Right renal pelvis (tissue), 4 donors: ENCODE data around the gene ITPKA. TPM values are rescaled to one million over a fixed set of nuclear protein-coding genes. Genes with fewer than 3 reads are reported as not detected.

Experiments used
- DNase-seq, 4 donors: peaks; one replicate each; pipeline ENCODE4 v3.0.0-alpha.2; 2013; ENCODE audit warnings: low read depth in 4 of 4, low spot score in 3 of 4, missing footprints in 1 of 4
- polyA plus RNA-seq, 4 donors: library from polyadenylated mRNA; unstranded; fragments of 120-200 nt; gene quantifications; one replicate each; pipeline ENCODE4 v1.2.1, GENCODE V29; 2013; ENCODE audit not compliant: insufficient read length in 4 of 4

Gene ITPKA
- polyA plus RNA-seq, 4 donors = 0.19 to 0.69 (median 0.45) TPM

- DNase-seq = no peak
Measured at GRCh38 chr15:41507820-41508290, 14.2 kb downstream of the ITPKA start.

- no peak for DNase-seq
Measured at GRCh38 chr15:41510728-41511127, 17.1 kb downstream of the ITPKA start.

GRCh38 chr15:41511331-41511898, 17.7 kb downstream of the ITPKA start:
- no peak for DNase-seq

GRCh38 chr15:41511899-41512369, 18.3 kb downstream of the ITPKA start:
- DNase-seq = no peak

GRCh38 chr15:41512512-41512939, 18.9 kb downstream of the ITPKA start:
- DNase-seq = no peak

- DNase-seq = peak in 1 of 4 donors; percentile 15
Measured at GRCh38 chr15:41512940-41513505, 19.3 kb downstream of the ITPKA start.

GRCh38 chr15:41513506-41514227, 20.0 kb downstream of the ITPKA start, which contains the start of gene LTK:
Gene LTK, minus strand, starts transcription at chr15:41513827. Its CDS starts 118 bp downstream, at chr15:41513709.
- DNase-seq = peak in 1 of 4 donors; percentile 16

DNA sequence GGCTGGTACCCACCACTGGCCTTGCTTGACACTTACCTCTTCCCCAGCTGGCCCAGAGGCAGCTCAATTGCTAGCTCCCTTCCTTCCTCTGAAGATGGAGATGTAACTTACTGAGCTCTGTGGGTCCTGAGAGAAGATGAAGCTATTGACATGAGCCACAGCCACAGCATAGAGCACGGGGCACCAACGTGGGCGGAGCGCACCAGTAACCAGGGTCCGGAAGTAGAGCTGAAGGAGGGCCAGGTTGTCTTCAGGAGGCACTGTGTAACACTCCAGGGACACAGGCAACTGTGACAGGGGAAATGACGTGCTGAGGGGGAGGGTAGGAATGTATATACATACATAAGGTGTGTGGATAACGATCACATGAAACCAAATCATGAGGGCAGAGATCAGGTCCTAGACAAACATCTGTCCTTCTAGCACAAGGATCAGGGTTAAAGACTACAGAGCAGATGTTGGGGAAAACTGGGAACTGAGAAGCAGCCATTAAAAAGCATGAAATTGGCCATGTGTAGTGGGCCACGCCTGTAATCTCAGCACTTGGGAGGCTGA, 24.3 kb downstream of the ITPKA start:
- DNase-seq = no peak

DNA sequence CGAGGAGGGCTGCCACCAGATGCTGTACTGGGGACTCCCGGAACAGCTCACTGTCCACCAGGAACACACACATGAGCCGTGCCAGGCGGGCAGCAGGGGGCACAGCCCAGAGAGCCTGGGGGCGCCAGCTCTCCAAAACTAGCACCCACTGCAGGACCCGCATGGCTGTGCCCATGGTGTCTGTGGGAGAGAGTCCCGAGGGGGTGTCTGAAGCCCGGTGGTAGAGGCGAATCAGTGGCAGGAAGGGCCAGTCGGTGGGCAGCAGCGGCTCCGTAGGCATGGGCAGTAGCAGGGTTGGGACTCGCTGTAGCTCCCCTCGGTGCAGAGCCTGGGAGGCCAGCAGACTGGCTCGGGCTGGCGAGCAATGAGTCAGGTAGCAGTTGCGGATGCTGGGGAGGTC, 27.0 kb downstream of the ITPKA start:
- no peak for DNase-seq

GRCh38 chr15:41521614-41522013, 27.9 kb downstream of the ITPKA start:
- DNase-seq = no peak

- no peak for DNase-seq
Measured at GRCh38 chr15:41523097-41523496, 29.4 kb downstream of the ITPKA start.

DNA sequence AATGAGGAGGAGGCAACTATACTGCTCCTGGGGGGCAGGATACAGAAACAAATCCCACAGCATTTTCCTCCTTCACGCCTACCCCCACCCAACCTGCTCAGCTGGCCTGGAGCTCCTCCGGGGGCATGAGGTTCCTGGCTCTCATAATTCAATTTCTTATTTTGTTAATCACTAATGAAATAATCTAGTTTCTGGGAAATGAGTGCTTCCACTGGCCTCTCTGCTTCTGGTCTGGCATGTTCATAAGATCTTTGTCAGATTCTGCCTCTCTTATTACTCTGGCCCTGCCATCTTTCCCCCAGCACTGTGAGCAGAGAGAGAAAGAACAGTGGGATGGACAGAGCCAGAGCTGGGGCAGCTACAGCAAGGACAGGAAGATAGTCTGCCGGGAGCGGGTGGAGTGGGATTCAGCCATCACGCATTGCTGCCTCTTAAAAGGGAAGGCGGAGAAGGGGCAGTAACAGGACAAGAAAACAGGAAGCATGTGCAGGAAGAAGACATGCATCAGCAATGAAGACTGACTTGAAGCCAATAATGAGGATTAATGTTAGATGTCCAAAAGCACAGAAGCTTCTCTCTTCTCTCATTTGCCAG, 36.8 kb downstream of the ITPKA start:
- no peak for DNase-seq

DNA sequence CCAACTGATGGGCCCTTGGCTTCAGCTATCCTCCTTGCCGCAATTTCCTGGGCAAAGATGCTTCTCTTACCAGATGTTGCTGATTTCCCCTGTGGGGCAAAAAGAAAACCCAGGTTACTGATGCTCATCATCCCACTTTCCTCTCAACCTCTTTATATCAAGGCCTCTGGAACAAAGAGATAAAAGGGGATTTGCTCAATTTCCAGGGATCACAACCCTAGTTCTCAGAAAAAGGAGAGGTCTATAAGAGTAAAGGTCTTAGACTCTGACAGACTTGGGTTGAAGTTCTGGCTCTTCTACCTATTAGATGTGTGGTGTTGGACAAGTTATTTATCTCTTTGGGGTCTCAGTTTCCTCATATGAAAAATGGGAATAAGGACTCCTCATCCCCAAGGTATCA, 41.9 kb downstream of the ITPKA start:
- DNase-seq = no peak

DNA sequence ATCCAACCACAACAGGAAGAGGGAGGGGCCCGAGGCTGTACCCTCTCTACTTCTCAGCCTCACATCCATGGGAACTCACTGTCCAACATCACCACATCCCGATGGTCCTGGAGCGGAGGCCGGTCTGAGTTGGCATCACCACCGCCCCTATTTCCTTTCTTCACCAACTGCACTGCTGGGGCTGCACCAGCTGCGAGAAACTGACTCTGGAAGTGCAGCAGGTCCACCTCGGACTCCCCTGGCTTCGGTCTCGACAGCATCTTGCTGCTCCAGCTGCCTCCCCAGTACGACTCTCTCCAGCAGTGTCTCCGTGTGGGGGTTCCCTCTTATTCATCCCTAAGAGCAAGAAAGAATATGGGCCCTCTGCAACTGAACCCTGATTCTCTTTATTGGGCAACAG, 43.2 kb downstream of the ITPKA start:
- DNase-seq = no peak

DNA sequence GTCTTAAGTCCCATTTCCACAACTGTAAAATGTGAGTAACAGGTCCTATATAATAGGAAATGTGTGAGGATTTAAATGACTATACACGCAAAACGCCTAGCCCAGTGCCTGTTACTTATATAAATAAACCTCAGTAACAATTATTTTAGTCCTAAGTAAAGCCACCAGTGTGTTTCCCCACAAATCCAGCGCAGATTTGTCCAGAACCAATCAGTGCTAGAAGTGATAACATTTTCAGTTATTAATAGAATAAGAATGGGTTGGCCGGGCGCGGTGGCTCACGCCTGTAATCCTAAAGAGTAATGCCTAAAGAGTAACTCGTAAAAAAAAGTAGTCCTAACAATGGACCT, 49.8 kb downstream of the ITPKA start:
- DNase-seq = no peak

DNA sequence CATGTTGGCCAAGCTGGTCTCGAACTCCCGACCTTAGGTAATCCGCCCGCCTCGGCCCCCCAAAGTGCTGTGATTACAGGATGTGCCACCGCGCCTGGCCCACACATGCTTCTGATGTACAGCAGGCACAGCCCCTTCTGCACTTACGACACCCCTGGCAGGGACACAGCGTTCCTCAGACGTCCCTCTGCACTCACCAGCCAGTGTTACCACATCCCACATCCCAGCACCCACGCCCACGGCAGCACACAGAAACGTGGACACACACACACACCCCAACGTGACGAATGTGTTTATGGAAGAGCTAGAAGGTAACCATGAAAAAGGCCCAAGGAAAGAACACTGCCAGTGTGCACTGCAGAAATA, 51.0 kb downstream of the ITPKA start:
- DNase-seq = no peak

DNA sequence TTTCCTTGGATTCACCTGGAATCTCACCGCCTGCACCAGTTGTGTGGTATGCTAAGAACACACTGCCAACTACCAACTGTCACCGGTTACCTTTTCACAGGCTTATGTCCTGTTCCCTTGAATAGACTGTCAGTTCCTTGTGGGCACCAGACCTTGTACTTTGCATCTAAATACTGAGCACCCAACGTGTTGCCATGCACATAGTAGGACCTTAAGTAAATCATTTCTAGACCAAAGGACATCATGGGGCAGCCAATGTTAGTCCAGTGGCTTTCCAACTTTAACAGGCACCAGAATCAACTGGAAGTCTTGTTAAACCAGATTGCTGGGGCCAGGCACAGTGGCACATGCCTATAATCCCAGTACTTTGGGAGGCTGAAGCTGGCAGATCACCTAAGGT, 51.5 kb downstream of the ITPKA start:
- no peak for DNase-seq

- DNase-seq = no peak
Measured at GRCh38 chr15:41546851-41547786, 53.4 kb downstream of the ITPKA start.

DNA sequence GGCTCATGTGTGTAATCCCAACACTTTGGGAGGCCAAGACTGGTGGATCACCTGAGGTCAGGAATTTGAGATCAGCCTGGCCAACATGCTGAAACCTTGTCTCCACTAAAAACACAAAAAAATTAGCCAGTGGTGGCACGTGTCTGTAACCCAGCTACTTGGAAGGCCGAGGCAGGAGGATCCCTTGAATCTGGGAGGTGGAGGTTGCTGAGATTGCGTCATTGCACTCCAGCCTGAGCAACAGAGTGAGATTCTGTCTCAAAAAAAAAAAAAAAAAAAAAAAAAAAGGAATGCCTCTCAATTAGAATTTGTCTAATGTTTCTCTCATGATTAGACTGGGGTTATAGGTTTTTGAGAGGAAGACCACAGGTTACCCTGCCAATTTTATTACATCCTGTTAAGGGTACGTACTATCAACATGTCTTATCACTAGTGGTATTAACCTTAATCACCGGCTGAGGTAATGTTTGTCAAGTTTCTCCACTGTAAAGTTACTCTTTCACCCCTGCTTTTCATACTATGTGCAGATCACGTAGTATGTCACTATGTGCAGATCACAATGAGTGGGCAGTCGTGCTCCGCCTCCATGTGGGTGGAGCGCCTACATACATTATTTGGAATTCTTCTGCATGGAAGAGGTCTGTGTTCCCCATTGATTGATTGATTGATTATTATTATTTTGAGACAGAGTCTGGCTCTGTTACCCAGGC, 56.5 kb downstream of the ITPKA start:
- DNase-seq = no peak
